Upper lobe of right lung (tissue), 1 donor: ENCODE results near the gene CXCR5. TPM values are rescaled to one million over a fixed set of nuclear protein-coding genes. Genes with fewer than 3 reads are reported as not detected.

Experiments used
- ATAC-seq: fragments of 200-7000 bp; cut with Tn5 transposase; one replicate; pipeline ENCODE4 v1.9.1; 2020; ENCODE audit warnings: mild to moderate bottlenecking, moderate library complexity
- DNase-seq: peaks from one replicate; pipeline ENCODE4 v3.0.0-alpha.2; 2020
- H3K27ac ChIP-seq: fragments of 200-600 bp; one replicate; pipeline ENCODE4 v1.8.0; 2022
- H3K27me3 ChIP-seq: fragments of 200-600 bp; one replicate; pipeline ENCODE4 v1.8.0; 2022; ENCODE audit warnings: mild to moderate bottlenecking
- H3K36me3 ChIP-seq: fragments of 200-600 bp; one replicate; pipeline ENCODE4 v1.8.0; 2022
- H3K4me1 ChIP-seq: fragments of 200-600 bp; one replicate; pipeline ENCODE4 v1.8.0; 2022
- H3K4me3 ChIP-seq: fragments of 200-600 bp; one replicate; pipeline ENCODE4 v1.8.0; 2022; ENCODE audit warnings: mild to moderate bottlenecking
- H3K9me3 ChIP-seq: fragments of 200-600 bp; one replicate; pipeline ENCODE4 v1.8.0; 2022
- CTCF ChIP-seq: fragments of 200-600 bp; IDR thresholded peaks from one replicate; pipeline ENCODE4 v1.8.0; 2022; ENCODE audit warnings: antibody characterized with exemption
- intact Hi-C: fragments of 100-400 bp; cut with DNase I; formaldehyde crosslinking; loops from one replicate; pipeline ENCODE4 v1.11.0; 2022
- total RNA-seq: library from RNA; stranded (reverse); fragmentation: NEBNext Ultra II Directional; extraction: Animal tissue kit (Norgen Biotek cat#: 25700); gene quantifications from one replicate; pipeline ENCODE4 v1.2.1, GENCODE V29; 2021
- donor health status: DM: no; HTN: yes; CAD: no; lungs with severe emphysema.

Gene CXCR5
- total RNA-seq, 1 donor from 2014 or later, result not detected

GRCh38 chr11:118896472-118896913, 12.8 kb downstream of the CXCR5 start:
- no peak for TF ChIP-seq CTCF
- Histone ChIP-seq H3K27ac (no peak overlapping the region), H3K4me3 (no peak overlapping the region), H3K9me3 (no peaks in the 10 kb centered on the region), H3K27me3 (no peaks in the 10 kb centered on the region), H3K36me3 (peaks cover 39% of the 10 kb centered on the region), H3K4me1 (no peaks in the 10 kb centered on the region)
- DNase-seq, result no peak
- intact Hi-C loops, result no loop called here
- ATAC-seq, result peak; percentile 12

DNA sequence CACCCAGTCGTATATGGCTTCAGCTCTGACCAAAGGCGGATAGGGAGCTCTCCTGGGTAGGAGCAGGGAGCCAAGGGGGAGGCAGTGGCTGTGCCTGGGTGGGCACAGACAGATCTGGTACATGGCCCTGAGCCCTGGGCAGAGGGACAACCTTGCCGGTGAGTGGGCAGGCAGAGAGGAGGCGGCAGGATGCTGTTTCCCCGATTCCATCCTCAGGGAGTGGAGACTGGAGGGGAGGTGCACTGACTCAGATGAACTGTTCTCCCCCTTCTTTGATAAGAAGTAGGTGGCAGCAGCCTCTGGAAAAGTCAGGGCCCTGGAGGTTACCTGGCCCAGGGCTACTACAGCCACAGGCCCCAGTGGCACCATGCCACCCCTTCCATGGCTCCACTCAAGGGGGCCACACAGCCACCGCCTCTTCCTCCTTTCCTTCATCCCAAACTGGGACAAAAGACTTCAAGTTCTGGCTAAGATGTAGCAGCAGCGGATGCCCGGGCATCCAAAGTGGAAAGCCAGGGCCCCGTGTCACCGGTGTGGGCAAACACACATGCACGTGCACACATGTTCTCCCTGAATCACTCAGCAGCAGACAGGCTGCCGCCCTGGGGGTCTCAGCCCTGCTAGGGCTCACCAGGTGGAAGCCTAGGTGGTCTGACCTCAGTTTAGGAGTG, 13.4 kb downstream of the CXCR5 start:
- no peaks in the 10 kb centered on the region for H3K9me3 ChIP-seq
- ATAC-seq (no peak), DNase-seq (no peak)
- no peak overlapping the region for H3K4me3 ChIP-seq
- intact Hi-C loops, result no loop called here
- no peaks in the 10 kb centered on the region for H3K27me3 ChIP-seq
- H3K36me3 ChIP-seq, result peaks cover 44% of the 10 kb centered on the region
- no peak for TF ChIP-seq CTCF
- no peaks in the 10 kb centered on the region for H3K4me1 ChIP-seq
- no peak overlapping the region for H3K27ac ChIP-seq

- H3K9me3 ChIP-seq, result no peaks in the 10 kb centered on the region
- ATAC-seq, result no peak
- H3K4me3 ChIP-seq, result no peak overlapping the region
- DNase-seq, result no peak
- H3K4me1 ChIP-seq, result no peaks in the 10 kb centered on the region
- H3K36me3 ChIP-seq, result peaks cover 51% of the 10 kb centered on the region
- no peak overlapping the region for H3K27ac ChIP-seq
- no peak for TF ChIP-seq CTCF
- intact Hi-C loops, result no loop called here
- no peaks in the 10 kb centered on the region for H3K27me3 ChIP-seq
Measured at GRCh38 chr11:118897721-118898310, 14.1 kb downstream of the CXCR5 start.

DNA sequence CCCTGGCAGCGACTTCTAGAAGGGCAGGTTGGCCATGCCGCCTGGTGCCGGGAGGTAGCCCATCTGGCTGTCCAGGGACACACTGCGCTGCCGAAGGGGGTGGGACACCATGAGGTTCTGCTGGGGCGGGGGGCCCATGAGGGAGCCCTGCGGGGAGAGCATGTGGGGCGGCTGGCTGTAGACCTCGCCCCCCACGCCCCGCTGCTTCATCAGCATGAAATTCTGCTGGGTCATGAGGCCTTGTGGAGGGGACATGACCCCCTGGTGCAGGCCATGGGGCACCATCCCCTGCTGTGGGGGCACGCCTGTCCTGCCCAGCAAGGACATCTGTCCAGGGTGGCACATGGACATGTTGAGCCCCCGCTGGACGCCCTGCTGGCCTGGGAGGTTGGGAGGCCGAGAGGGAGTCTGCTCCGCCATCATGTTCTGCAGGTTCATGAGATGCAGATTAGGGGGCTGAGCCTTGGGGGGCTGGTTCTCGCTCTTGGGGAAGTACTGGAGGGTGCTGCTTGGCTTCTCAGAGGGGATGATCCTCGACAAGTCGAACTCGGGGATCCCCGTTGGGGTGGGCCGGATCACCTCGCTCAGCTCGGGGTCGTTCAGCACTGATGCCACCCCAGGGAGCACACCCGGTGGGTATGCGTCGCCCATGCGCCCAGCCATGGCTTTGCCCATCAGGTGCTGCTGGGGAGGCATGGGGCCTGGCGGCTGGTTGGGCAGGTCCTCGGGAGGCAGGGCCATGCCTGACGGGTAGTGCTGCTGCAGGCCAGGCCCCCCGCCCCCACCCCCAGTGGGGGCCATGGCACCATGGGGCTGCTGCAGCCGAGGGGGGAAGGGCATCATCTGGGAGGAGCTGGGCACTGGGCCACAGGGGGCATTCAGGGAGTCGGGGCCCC, 15.0 kb downstream of the CXCR5 start:
- no peak overlapping the region for H3K27ac ChIP-seq
- intact Hi-C loops, result no loop called here
- no peak overlapping the region for H3K4me3 ChIP-seq
- ATAC-seq (no peak), DNase-seq (no peak)
- no peaks in the 10 kb centered on the region for H3K4me1 ChIP-seq
- peaks cover 60% of the 10 kb centered on the region for H3K36me3 ChIP-seq
- H3K9me3 ChIP-seq, result no peaks in the 10 kb centered on the region
- TF ChIP-seq CTCF, result no peak
- H3K27me3 ChIP-seq, result no peaks in the 10 kb centered on the region

DNA sequence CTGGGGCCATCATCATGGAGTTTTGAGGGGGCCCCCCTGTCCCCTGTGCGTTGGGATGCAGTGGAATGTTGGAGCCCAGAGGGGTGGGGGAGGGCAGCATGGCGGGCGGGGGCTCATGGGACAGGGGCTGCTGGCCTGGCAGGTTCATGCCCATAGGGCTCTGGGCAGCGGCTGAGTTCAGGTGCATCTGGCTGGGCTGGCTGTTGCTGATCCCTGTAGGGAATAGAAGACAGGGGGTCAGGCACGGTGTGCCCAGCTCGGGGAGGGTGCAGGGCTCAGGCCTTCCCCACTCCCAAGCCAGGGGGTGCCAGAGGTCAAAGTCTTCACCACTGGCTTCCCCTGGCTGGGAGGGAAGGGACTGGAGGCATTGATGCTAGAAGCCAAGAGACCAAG, 15.6 kb downstream of the CXCR5 start:
- DNase-seq (no peak), ATAC-seq (no peak)

More for the DNA sequence above, 15.6 kb downstream of the CXCR5 start:
- intact Hi-C loops, result no loop called here
- H3K4me1 ChIP-seq, result no peaks in the 10 kb centered on the region
- H3K27me3 ChIP-seq, result no peaks in the 10 kb centered on the region
- no peak for TF ChIP-seq CTCF
- no peaks in the 10 kb centered on the region for H3K9me3 ChIP-seq
- no peak overlapping the region for H3K27ac ChIP-seq
- peaks cover 66% of the 10 kb centered on the region for H3K36me3 ChIP-seq
- H3K4me3 ChIP-seq, result no peak overlapping the region
